Panc1 (cell line): ENCODE measurements around the gene ZDHHC14. TPM values are rescaled to one million over a fixed set of nuclear protein-coding genes. Genes with fewer than 3 reads are reported as not detected.

Experiments
- ATAC-seq: fragments of 200-7000 bp; cut with Tn5 transposase; 2 replicates; pipeline ENCODE4 v1.9.1; 2020; ENCODE audit warnings: mild to moderate bottlenecking, moderate library complexity
- BruUV-seq: library from RNA; stranded (reverse); fragments of 400-500 nt; replicated peaks from 2 replicates; lab custom pipeline; 2021; lab: Mats Ljungman, UMichigan
- CTCF ChIA-PET: fragments of 300-600 bp; sonication (Branson Sonifier 250); formaldehyde crosslinking; loops from one replicate; lab custom pipeline; 2022; ENCODE audit warnings: antibody characterized with exemption; lab: Charles Lee
- POLR2A ChIA-PET: fragments of 300-600 bp; sonication (Branson Sonifier 250); formaldehyde crosslinking; loops from one replicate; lab custom pipeline; 2022; ENCODE audit warnings: antibody characterized with exemption; lab: Charles Lee
- DNase-seq: peaks from one replicate; pipeline ENCODE4 v3.0.0-alpha.2; 2010; ENCODE audit warnings: low read depth, low spot score
- H3K27ac ChIP-seq: 2 replicates; pipeline ENCODE4 v1.5.1; 2011; ENCODE audit warnings: mild to moderate bottlenecking, low read length, inconsistent platforms
- H3K27me3 ChIP-seq: fragments of 200-500 bp; sonication (Bioruptor generic); 2 replicates; pipeline ENCODE4 v1.6.0; 2014; ENCODE audit warnings: low read length, inconsistent platforms; ENCODE audit not compliant: control insufficient read depth, insufficient read depth
- H3K36me3 ChIP-seq: fragments of 200-500 bp; sonication (Bioruptor generic); 2 replicates; pipeline ENCODE4 v1.5.1; 2014; ENCODE audit warnings: inconsistent platforms, mild to moderate bottlenecking, low read length, moderate library complexity; ENCODE audit not compliant: control insufficient read depth, insufficient read depth
- H3K4me1 ChIP-seq: 2 replicates; pipeline ENCODE4 v1.5.1; 2011; ENCODE audit warnings: inconsistent platforms, mild to moderate bottlenecking, low read length, moderate library complexity; ENCODE audit not compliant: control insufficient read depth, insufficient read depth
- H3K4me3 ChIP-seq, 2 experiments: 2 replicates each; pipeline ENCODE4 v1.5.1; 2011 to 2012; ENCODE audit warnings: low read depth in 2 of 2, low read length in 2 of 2, mild to moderate bottlenecking in 2 of 2, inconsistent platforms in 1 of 2, moderate library complexity in 1 of 2
- H3K9me3 ChIP-seq: fragments of 200-500 bp; sonication (Bioruptor generic); 2 replicates; pipeline ENCODE4 v1.5.1; 2014; ENCODE audit warnings: low read depth, mild to moderate bottlenecking, inconsistent platforms, low read length, moderate library complexity; ENCODE audit not compliant: control insufficient read depth, insufficient read depth
- CTCF ChIP-seq: fragments of 450-650 bp; IDR thresholded peaks from 2 replicates; pipeline ENCODE4 v1.5.1; 2017; ENCODE audit warnings: mild to moderate bottlenecking
- POLR2AphosphoS5 ChIP-seq: IDR thresholded peaks from 2 replicates; pipeline ENCODE4 v1.6.1; 2012; ENCODE audit warnings: mild to moderate bottlenecking, low read depth, low read length, moderate library complexity
- REST ChIP-seq, 2 experiments: IDR thresholded peaks; 2 replicates each; pipeline ENCODE4 v1.6.1; 2011 to 2012; ENCODE audit warnings: low read depth in 2 of 2, control low read depth in 1 of 2, low read length in 1 of 2, mild to moderate bottlenecking in 1 of 2, moderate library complexity in 1 of 2; ENCODE audit not compliant: insufficient read depth in 1 of 2
- SIN3A ChIP-seq: IDR thresholded peaks from 2 replicates; pipeline ENCODE4 v1.6.1; 2012; ENCODE audit warnings: low read depth, mild to moderate bottlenecking, low read length, moderate library complexity, borderline replicate concordance; ENCODE audit not compliant: insufficient read depth
- TCF7L2 ChIP-seq: IDR thresholded peaks from 2 replicates; pipeline ENCODE4 v1.6.1; 2011; ENCODE audit warnings: mild to moderate bottlenecking, low read depth, low read length, inconsistent platforms
- in situ Hi-C: cut with HindIII; loops from 2 replicates; pipeline ENCODE4 v1.10.0; 2016; ENCODE audit warnings: low sequenced_read_pairs, low pct_unique_long_range_greater_than_20kb
- intact Hi-C: fragments of 100-400 bp; cut with micrococcal nuclease; formaldehyde crosslinking; loops from one replicate; pipeline ENCODE4 v1.10.0; 2022; ENCODE audit not compliant: unreplicated experiment
- total RNA-seq: library from RNA; stranded (reverse); gene quantifications from one replicate; pipeline ENCODE4 v1.2.1, GENCODE V29; 2021; ENCODE audit not compliant: unreplicated experiment

The ZDHHC14 gene
- total RNA-seq, 1 experiment from 2014 or later = 19.9 TPM

GRCh38 chr6:157561414-157561790 is 180.4 kb downstream of the ZDHHC14 start:
- ATAC-seq (no peak), DNase-seq (no peak)
- in situ Hi-C loops = no loop called here
- CTCF ChIA-PET = no interaction called here
- H3K36me3 ChIP-seq = no peaks in the 10 kb centered on the region
- H3K4me3 ChIP-seq = no peak overlapping the region
- intact Hi-C loops = no loop called here
- no TSS peak for BruUV-seq
- no peak overlapping the region for H3K27ac ChIP-seq
- POLR2A ChIA-PET = no interaction called here
- no peak for TF ChIP-seq REST (IDR thresholded peaks at IDR 0.05; ENCODE audit: insufficient read depth in 1 of 2, low read depth in 2 of 2, low read length in 1 of 2)
- H3K4me1 ChIP-seq = peaks cover 4% of the 10 kb centered on the region; the same call in 1 of the 2 replicates
- H3K9me3 ChIP-seq = no peaks in the 10 kb centered on the region
- no peaks in the 10 kb centered on the region for H3K27me3 ChIP-seq

- no peak overlapping the region for H3K27ac ChIP-seq
- no peak for TF ChIP-seq REST (IDR thresholded peaks at IDR 0.05; ENCODE audit: insufficient read depth in 1 of 2, low read depth in 2 of 2, low read length in 1 of 2)
- TF ChIP-seq CTCF = no peak
- TF ChIP-seq POLR2AphosphoS5 = no peak
- no peak for TF ChIP-seq TCF7L2
- TF ChIP-seq SIN3A = no peak
- peaks cover 2% of the 10 kb centered on the region; the same call in 1 of the 2 replicates for H3K4me1 ChIP-seq
- POLR2A ChIA-PET = no interaction called here
- in situ Hi-C loops (no loop called here), intact Hi-C loops (no loop called here)
- DNase-seq = no peak
- H3K4me3 ChIP-seq = no peak overlapping the region
- no peaks in the 10 kb centered on the region for H3K9me3 ChIP-seq
- H3K27me3 ChIP-seq = no peaks in the 10 kb centered on the region
- CTCF ChIA-PET = no interaction called here
- no peaks in the 10 kb centered on the region for H3K36me3 ChIP-seq
- no TSS peak for BruUV-seq
- ATAC-seq = 0 out of 2 replicates have a peak, but pooled peaks have one; percentile 22
Observed at GRCh38 chr6:157561929-157562810, 181.2 kb downstream of the ZDHHC14 start.
